ENCODE measurements around the gene SLC29A3.

DNA sequence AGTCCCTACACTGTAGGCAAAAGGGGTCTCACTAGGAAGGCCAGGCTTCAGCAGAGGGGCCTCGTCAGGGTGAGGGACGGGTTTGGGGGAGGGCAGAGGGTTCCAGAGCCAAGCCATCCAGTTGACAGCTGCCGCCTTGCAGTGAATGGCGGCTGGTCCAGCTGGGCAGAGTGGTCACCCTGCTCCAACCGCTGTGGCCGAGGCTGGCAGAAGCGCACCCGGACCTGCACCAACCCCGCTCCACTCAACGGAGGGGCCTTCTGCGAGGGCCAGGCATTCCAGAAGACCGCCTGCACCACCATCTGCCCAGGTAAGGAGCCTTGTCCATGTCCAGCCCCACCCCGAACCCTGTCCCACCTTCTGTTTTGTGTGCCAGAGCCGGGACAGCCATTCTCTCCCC is 31.6 kb upstream of the SLC29A3 start:
- TF ChIP-seq, protein P1, sequence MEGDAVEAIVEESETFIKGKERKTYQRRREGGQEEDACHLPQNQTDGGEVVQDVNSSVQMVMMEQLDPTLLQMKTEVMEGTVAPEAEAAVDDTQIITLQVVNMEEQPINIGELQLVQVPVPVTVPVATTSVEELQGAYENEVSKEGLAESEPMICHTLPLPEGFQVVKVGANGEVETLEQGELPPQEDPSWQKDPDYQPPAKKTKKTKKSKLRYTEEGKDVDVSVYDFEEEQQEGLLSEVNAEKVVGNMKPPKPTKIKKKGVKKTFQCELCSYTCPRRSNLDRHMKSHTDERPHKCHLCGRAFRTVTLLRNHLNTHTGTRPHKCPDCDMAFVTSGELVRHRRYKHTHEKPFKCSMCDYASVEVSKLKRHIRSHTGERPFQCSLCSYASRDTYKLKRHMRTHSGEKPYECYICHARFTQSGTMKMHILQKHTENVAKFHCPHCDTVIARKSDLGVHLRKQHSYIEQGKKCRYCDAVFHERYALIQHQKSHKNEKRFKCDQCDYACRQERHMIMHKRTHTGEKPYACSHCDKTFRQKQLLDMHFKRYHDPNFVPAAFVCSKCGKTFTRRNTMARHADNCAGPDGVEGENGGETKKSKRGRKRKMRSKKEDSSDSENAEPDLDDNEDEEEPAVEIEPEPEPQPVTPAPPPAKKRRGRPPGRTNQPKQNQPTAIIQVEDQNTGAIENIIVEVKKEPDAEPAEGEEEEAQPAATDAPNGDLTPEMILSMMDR (conservative IDR thresholded peaks at IDR 0.05): no peak
- TF ChIP-seq EZH2 (IDR thresholded peaks at IDR 0.05; ENCODE audit: low read depth): no peak
